Measurements from ENCODE around the gene PLA2G4D.
A peak's percentile ranks its signal among the peaks of the same experiment; 100 is the strongest.
"Not testable (repeated sequence)": the region's sequence is repeated elsewhere in the genome, so short reads cannot be mapped to it uniquely, and the experiment has no call there.

The PLA2G4D gene

DNA sequence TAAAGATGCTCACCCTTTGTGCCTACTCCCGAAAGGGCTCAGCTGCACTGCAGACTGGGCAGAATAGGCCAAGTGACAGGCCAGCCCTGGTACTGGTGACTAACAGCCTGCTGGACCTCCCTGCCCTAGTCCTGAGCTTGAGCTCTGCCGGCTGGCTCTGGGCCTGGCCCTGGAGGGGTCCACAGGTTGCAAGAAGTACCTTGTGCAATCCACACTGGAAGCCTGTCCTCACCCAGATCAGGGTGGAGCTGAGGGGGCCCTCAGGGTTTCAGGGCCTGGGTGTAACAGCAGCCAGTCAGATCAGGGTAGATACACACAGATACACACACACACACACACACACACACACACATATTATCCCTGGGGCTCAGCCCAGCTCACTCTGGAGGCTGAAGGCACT, 27.3 kb upstream of the PLA2G4D start:
- DNase-seq = peak; percentile 36

DNA sequence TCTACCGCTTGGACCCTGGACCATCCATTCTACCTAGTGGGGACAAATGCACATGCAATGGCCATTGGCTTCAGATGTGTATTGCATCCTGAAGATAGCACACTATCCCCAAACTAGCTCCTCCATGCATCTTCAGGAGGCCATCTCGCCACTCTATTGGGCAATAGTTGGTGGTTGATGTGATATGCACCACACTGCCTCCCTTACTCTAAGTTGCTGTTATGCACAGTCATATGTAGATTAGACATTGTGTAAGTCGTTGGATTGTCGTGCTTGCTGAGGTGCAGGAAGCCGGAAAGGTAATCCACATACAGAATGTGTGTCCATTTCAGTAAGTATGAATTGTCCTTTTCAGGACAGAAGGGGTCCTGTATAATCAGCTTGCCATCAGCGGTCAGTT, 26.7 kb upstream of the PLA2G4D start:
- peak; percentile 91 for DNase-seq

DNA sequence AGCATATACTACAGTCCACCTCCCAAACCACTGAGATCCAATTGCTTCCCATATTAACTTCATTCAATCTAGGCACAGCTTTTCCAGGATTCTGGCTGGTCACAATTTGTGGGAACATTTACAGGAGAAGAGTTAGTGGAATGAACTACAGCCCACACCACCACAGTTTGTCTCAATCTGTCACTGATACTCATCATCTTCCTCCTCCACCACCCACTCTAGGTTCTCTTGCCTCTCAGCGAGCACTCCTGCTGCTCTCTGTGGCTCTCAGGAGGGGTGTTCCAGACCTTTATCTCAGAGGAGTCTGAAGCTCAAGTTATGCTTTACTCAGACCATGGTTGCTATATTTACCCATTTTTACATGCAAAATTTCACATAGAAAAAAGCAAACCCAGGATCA, 25.9 kb upstream of the PLA2G4D start:
- no peak for DNase-seq

DNA sequence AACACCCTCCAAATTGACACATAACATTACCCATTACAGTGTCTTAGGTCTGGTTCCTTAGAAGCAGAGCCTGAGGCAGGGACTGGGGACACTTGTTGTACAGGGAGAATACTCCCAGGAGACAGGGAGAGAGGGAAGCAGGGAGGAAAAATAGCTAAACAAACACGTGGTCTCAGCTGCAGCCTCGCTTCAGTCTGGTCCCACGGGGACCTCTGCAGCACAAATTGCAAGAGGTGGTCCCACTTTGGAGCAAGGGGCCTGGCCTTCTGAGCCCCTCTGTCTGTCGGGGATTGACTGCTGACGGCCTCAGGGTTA, 25.0 kb upstream of the PLA2G4D start:
- no peak for DNase-seq

DNA sequence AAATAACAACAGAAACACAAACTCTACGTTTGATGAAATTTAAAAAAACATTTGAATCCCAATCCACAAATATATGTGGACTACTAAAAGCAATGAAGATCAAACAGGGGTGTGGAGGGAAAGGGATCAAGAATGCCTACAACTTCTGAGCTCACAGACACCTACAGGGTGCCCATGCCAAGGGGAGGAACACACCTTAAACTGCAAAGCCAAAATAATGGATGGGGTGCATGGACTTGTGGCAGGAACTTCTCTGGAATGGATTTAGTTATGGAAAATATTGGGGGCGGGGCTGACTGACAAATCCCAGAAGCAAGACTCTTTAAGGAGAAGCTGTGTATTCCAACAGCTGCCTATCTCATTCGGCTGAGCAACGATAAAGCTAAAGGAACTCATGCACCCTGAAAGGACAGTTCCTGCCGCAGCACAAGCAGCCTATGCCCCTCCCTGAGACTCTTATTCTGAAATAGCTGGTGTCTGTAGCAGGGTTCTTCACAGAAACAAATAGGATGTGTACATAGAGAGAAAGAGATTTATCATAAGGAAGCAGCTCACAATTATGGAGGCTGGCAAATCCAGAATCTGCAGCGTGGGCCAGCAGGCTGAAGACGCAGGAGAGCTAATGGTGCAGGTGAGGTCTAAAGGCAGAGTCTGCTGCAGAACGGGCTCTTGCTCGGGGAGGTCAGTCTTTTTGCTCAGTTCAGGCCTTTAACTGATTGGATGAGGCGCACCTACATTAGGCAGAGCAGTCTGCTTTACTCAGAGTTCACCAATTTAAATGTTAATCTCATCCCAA, 24.5 kb upstream of the PLA2G4D start:
- DNase-seq = no peak

DNA sequence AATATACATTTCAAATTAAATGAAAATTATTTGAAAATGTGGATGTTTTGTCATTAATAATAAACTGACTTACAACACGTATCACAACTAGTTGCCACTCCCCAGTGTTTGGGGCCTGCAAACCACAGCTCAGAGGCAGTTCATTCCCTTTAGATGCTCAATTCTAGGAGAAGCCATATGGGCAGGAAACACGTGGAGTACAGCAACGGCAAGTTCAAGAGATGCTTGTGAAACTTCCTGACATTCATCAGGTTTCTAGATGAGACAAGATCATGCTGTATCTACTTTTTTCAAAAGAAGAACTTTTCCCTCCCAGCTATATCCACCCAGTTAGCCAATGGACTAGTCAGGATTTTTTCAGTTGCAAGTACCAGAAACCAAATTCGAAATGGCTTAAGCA, 17.6 kb upstream of the PLA2G4D start:
- peak; percentile 97 for DNase-seq

DNA sequence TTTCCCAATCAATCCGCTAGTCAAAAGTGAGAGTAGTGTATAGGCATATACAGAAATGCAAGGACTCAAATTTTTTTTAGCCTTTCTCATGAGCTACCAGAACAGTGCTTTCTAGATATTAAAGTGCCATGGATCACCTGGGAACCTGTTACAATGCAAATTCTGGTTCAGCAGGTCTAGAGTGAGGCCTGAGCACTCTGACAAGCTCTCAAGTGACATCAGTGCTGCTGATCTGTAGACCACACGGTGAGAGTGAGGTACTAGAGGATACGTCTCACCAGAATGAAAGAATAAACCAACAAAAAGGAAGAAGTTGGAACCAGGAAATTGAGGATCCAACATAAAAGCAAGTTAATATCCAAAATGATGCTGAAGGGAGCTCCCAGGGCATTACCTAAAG, 16.0 kb upstream of the PLA2G4D start:
- DNase-seq = no peak

DNA sequence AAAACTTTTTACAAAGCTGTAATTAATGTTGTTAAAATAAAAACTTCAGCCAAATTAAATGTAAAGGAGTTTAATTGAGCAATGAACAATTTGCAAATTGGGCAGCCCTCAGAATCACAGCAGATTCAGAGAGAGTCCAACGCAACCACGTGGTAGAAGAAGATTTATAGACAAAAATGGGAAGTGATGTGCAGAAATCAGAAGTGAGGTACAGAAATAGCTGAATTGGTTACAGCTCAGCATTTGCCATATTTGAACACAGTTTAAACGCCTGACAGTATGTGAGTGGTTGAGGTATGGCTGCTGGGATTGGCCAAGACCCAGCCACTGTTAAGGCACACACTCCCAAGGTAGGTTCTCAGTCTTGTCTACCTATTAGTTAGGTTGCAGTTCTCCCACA, 14.4 kb upstream of the PLA2G4D start:
- DNase-seq = peak; percentile 81

DNA sequence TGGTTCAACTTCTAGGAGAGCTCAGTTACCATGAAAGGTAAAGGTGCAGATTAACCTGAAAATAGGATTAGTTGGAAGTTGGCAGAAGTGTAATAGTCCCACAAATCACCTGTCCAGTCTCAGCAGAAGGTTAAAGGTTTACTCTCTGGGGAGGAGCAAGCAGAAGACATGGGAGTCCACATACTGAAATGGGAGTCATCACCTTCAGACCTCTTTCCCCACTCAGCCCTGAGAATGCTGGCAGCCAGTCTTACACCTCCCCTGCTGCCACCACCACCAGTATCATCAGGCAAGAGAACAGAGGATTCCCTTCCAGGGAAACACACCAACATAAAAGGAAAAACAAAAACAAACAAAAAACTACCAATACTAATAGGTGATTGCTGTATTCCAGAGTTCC, 13.8 kb upstream of the PLA2G4D start:
- DNase-seq = no peak

DNA sequence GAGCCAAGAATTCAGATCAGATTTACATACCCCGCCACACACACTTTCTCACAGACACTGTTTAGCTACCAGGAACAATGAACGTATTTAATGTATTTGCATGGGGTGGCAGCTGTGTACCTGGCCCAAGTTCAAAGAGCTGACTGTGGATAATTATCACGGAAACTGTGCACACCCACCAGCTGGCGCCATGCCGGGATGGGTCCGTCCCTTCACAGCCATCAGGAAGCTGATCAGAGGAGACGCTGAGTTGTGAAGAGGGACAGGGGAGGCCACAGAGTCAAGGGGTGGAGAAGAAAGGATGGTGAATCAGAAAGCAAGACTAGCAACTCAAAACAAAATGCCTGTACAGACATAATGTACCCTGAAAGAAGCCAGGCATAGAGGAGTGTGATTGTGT, 13.1 kb upstream of the PLA2G4D start:
- DNase-seq = no peak

DNA sequence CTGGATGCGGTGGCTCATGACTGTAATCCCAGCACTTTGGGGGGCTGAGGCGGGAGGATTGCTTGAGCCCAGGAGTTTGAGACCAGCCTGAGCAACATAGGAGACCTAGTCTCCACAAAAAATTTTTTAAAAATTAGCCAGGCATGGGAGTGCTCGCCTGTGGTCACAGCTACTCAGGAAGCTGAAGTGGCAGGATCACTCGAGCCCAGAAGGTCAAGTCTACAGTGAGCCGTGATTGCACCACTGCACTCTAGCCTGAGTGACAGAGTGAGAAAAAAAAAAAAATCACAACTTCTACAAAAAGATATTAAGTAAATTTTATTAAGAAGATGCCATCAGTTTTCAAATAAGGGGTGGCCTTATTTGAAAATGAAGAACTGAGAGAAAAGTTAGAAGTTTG, 11.9 kb upstream of the PLA2G4D start:
- peak; percentile 32 for DNase-seq

DNA sequence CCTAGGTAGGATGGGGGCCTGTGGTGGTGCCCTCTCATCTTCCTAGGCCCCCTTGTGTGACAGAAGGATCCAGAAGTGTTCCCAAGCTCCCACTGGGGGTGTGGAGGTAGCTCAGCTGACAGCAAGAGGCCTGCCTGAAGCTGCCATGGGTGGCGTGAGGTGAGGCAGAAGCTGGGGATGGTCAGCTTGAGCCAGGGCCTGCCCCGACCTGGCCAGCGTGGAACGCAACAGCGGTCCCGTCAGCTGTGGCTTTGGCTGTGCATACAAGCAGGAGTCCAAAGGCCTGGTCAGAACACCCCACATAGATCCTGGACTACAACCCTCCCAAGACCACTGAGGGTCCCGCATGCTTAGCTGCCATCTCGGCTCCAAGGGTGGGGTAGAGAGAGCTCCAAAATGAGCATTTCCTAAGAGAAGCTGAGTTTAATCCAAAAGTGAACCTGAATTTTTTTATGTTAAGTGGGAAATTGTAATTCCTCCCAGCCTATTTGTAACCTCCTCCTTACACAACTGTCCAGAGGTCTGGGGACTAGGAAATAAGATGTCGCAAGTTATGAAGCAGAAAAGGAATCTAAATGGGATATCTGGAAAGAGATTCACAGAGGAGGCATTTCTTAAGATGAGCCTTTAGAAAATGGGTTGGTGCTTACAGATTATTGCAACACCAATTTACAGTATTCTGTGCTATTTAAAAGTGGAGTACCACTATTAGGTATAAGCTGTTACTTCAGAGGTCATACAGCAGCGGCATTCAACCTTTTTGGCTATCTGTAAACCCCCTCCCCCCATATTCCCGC, 9.9 kb upstream of the PLA2G4D start:
- no peak for DNase-seq

DNA sequence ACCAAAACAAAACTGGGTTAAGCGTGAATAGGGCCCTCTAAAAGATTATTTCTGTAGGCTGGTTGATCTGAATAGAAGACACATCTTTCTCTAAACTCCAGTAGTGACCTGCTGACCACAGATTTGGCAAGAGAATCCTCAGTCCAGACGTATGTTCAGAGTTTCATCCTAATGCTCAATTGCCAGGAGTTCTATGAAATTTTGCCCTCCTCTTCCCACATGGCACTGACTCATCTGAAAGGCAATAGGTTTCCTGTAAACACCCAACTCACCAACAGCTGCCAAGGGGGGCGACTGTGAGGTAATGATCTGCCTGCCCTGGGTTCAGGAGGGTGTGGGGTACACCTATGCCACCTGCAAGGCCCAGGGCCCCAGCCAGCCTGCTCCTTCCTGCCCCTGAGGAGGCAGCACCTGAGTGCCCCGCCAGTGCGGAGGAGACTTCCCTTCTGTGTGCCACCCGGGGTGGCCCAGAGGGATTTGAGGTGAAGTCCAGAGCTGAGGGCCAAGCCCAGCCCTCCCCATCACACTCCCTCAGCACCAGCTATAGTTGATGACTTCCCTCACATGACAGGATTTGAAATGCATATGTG, 8.4 kb upstream of the PLA2G4D start:
- DNase-seq = no peak

DNA sequence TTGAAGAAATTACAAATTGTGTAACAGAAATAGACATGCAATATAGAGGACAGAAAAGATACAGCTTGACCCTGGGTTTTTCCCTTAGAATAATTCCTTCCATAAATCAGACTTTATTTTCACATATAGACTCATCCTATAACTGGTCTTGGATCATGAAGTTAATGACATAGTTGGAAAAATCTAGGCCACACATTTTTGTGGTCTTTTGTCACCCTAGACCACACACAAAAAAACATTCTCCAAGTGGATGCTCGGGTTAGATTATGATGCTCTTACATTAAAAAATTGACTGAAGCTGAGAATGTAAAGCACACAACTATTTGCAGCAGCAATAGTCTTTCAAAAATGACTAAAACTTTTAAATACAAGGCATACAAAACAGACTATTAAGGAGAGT, 7.5 kb upstream of the PLA2G4D start:
- DNase-seq = no peak

DNA sequence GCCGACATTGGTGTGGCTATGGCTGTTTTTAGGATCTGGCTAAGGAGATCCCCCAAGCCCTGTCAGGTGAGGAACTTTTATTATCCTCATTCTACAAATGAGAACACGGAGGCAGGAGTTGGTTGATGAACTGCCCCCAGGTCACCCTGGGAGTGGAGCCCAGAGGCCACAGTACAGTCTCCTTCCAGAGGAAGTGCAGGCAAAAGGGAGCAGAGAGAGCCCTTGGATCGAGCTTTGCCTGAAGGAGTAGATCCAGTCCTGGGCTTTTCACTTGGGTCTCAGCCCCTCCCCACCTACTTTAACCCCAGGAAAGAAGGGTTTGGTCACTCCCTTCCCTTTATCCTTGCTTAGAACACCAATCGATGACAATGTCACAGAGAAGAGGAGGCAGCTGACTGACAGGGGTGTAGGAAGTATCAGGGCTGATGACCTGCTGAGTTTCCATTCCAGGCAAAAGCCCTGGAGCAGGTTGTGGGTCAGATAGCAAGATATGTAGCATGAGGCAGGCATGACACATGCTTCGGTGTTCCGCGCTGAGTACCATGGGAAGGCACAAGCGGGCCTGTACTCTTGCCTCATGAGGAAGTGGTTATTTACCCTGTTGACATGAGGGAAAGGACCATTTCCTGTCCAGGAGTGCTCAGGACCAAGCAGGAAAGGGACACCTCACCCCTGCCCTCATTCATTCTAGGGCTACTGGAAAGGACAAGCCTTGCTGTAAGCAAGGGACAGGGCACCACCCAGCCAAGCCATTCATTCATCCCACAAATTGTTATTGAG, 5.8 kb upstream of the PLA2G4D start:
- peak; percentile 15 for DNase-seq

DNA sequence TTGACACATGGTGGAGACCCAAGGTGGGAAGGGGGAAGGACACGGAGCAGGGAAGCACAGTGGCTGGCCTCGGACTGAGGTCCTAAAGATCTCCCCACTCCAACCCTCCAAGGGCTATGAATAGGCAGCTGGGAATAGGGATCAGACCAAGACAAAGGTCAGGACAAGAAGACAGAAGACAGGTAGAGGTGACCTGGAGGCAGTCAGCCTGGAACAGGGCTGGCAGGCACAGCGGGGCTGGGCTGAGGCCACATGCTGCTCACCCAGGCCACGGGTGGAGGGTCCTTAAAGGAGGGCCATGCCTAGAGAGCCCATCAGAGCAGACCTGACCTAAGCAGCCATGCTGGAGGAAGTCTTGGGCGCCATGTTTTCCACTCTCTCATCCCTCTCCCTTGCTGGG, 2.7 kb upstream of the PLA2G4D start:
- DNase-seq = no peak

DNA sequence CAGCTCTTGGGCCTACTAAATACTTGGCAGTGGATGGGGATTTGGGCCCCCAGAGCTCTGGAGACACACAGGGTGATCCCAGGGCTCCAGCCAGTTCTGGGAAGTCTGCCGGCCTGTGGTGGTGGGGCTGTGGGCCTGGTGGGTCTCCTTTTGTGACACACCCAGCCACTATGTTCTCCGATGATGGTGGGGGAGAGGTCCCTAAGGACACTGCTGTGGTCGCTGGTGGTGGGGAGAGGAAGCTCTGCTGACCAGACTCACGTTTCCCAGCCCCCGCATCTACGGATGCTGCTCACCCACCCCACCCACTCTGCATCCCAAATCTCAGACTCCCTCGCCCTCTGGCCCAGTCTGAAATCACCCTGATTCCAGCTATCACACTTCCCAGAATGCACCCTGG, 396 bp downstream of the PLA2G4D start:
- DNase-seq = no peak

DNA sequence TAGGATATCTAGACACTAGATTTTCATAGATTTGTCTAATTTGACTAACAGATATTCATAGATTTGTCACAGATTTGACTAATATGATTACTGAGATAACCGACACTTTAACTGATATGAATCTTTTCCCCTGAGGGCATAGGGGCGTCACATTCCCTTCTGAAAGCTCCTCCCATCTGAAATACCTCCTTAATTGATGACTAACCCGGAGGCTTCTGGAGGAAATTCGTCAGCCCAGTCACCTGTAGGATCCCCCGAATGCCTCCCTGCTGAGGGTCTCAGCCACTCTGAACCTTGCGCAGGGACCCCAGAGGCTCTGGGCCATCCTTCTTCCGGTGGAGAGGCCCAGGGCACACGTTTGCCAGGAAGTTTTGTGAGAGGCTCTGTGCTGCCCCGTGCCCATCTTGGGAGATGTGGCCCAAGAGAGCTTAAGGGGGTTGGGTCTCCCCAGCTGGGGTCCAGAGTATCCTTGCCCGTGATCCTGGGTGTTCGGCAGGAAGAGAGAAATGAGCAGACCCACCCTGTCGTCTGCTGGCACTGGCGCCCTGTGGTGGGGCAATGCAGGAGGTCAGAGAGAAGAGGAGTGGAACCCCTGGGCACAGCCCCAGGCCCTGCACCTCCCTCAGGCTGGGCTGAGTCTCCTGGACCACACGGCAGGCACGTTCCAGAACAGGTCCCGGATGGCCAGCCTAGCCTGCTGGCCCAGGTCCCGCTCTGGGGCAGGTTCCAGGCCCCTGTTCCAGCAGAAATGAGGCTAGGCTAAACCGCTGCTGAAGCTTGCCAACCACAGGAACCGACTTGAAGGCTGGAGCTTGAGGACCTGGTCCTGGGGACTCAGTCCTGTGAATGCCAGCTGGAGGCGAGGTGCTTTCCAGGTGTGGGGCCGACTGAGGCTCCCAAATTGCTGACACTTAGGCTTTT, 1.7 kb downstream of the PLA2G4D start:
- no peak for DNase-seq

DNA sequence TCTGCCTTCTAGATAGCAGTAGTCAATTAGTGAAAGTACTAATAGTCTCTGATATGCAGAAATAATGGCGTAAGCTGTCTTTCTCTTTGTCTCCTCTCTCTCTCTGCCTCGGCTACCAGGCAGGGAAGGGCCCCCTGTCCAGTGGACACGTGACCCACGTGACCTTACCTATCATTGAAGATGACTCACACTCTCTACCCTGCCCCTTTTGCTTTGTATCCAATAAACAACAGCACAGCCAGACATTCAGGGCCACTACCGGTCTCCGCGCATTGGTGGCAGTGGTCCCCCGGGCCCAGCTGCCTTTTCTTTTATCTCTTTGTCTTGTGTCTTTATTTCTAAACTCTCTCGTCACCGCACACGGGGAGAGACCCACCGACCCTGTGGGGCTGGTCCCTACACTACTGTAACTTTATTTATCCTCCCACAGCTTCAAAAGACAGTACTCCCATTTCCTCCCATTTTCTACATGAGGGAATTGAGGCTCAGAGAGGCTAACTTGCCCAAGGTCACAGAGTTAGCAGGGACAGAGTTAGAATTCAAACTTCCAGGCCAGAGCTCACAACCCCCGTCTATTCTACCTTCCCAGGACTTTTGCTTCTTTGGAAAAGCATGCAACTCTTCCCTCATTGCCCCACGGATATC, 2.5 kb downstream of the PLA2G4D start:
- DNase-seq = not testable (repeated sequence)

DNA sequence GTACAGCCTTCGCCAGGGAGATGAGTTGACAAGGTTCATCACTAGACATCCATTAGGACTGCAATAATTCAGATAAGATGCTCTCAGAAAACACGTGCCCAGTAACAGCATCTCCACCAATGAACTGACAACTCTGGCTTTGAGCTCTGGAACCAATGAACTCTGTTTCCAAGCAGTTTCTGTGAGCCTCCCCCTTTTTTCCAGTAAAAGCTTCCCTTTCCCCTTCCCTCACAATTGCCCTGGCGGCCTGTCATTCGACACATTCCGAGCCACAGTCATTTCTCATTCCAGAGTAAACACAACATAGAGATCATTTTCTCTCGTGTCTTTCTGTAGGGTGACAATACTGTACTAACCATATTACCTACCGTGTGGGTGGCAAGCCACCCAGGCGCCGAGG, 3.6 kb downstream of the PLA2G4D start:
- no peak for DNase-seq

DNA sequence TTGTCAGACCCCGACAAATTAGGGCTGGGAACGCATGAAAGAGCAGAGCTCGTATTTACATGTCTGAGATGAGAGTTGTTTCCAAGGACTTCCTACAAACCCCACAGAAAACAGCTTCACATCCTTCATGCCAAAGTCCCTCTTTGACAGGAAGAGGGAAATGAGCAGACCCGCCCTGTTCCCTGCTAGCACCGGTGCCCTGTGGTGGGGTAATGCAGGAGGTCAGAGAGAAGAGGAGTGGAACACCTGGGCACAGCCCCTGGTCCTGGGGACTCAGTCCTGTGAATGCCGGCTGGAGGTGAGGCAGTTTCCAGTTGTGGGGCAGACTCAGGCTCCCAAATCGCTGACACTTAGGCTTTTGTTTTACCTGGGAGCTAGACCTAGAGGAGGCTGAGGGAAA, 4.0 kb downstream of the PLA2G4D start:
- DNase-seq = no peak

DNA sequence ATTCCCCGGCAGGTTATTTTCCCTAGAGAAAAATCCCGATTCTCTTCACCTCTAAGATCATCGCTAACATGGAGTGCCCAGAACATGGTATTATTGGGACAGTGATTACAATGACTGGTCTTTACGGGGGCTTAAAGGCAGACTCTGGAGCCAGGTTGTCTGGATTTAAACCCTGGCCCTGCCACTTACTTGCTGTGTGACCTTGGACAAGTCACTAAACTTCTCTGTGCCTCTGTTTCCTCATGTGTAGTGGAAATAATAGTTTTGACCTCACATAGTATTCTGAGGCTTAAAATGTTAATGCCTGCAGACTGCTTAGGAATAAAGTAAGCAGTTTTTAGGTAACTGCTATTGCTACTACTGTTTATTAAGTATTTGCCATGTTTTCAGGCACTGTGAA, 4.4 kb downstream of the PLA2G4D start:
- DNase-seq = no peak
